Mammary epithelial cell (primary cell): ENCODE data around the gene ATP7B.

Experiments used
- EZH2 ChIP-seq: IDR thresholded peaks from 2 replicates; pipeline ENCODE4 v1.6.1; 2012; ENCODE audit warnings: low read length, inconsistent platforms, borderline replicate concordance
- TF ChIP-seq, protein P1 (sequence below), 2 donors: IDR thresholded peaks in 1 of 2; conservative IDR thresholded peaks in 1 of 2; 2 replicates each; pipeline ENCODE4 v1.5.1; 2011 to 2012; ENCODE audit warnings: inconsistent platforms in 2 of 2, low read length in 2 of 2, mild to moderate bottlenecking in 2 of 2, control low read depth in 1 of 2, low read depth in 1 of 2; ENCODE audit not compliant: insufficient read depth in 1 of 2; ENCODE audit errors: extremely low read depth in 1 of 2

DNA sequence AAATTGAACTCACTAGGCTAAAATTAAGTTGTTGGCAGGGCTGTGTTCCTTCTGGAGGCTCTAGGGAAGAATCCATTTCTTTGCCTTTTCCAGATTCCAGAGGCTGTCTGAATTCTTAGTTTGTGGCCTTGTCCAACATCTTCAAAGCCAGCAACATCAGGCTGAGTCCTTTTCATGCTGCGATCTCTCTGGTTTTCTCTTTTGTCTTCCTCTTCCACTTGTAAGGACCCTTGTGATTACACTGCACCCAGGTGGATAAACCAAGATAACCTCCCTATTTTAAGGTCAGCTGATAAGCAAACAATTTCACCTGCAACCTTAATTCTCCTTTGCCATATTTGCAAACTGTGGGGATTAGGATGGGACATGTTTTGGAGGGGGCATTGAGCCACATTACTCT lies 24.8 kb upstream of the ATP7B start:
- TF ChIP-seq, protein P1, sequence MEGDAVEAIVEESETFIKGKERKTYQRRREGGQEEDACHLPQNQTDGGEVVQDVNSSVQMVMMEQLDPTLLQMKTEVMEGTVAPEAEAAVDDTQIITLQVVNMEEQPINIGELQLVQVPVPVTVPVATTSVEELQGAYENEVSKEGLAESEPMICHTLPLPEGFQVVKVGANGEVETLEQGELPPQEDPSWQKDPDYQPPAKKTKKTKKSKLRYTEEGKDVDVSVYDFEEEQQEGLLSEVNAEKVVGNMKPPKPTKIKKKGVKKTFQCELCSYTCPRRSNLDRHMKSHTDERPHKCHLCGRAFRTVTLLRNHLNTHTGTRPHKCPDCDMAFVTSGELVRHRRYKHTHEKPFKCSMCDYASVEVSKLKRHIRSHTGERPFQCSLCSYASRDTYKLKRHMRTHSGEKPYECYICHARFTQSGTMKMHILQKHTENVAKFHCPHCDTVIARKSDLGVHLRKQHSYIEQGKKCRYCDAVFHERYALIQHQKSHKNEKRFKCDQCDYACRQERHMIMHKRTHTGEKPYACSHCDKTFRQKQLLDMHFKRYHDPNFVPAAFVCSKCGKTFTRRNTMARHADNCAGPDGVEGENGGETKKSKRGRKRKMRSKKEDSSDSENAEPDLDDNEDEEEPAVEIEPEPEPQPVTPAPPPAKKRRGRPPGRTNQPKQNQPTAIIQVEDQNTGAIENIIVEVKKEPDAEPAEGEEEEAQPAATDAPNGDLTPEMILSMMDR (conservative IDR thresholded peaks at IDR 0.05 in 1 of 2, IDR thresholded peaks at IDR 0.05 in 1 of 2; ENCODE audit: extremely low read depth in 1 of 2, insufficient read depth in 1 of 2, low read depth in 1 of 2, low read length in 2 of 2): no peak
- TF ChIP-seq EZH2: no peak
